SK-N-SH (cell line): Measurements from ENCODE around the gene DUSP1. TPM values are rescaled to one million over a fixed set of nuclear protein-coding genes. Genes with fewer than 3 reads are reported as not detected.

Experiments used
- CTCF ChIA-PET: fragments of 300-600, 350-600 bp; formaldehyde crosslinking; extraction: SDS; loops from one replicate; lab custom pipeline; 2021; lab: Yijun Ruan, JAX
- POLR2A ChIA-PET: fragments of 350-600 bp; sonication (Branson Sonifier 250); formaldehyde crosslinking; extraction: SDS; loops from one replicate; lab custom pipeline; 2020; ENCODE audit warnings: antibody characterized with exemption, inconsistent platforms; lab: Yijun Ruan, JAX
- DNase-seq: peaks from one replicate; pipeline ENCODE4 v3.0.0; 2012
- H2AFZ ChIP-seq: fragments of 200-600 bp; sonication (generic); 2 replicates; pipeline ENCODE4 v1.8.1; 2016; ENCODE audit warnings: antibody characterized with exemption, mild to moderate bottlenecking, low read depth
- H3F3A ChIP-seq: fragments of 200-600 bp; sonication (generic); replicated peaks from 2 replicates; pipeline ENCODE3; 2016; ENCODE audit warnings: antibody characterized with exemption, mild to moderate bottlenecking; ENCODE audit not compliant: insufficient read depth
- H3K27ac ChIP-seq, 2 experiments: fragments of 200-500 bp in 1 of 2; fragments of 200-600 bp in 1 of 2; sonication (Bioruptor generic) in 1 of 2; sonication (generic), shearing (Covaris generic) in 1 of 2; 2 replicates each; pipeline versions ENCODE4 v1.5.1 to v1.6.1; 2014 to 2016; ENCODE audit warnings: low read depth in 2 of 2, inconsistent platforms in 1 of 2, low read length in 1 of 2, mild to moderate bottlenecking in 1 of 2, mixed read lengths in 1 of 2
- H3K27me3 ChIP-seq: fragments of 200-600 bp; sonication (generic), shearing (Covaris generic); 2 replicates; pipeline ENCODE4 v1.6.1; 2016; ENCODE audit warnings: mixed run types; ENCODE audit not compliant: insufficient read depth
- H3K36me3 ChIP-seq, 2 experiments: fragments of 200-500 bp in 1 of 2; fragments of 200-600 bp in 1 of 2; sonication (Bioruptor generic) in 1 of 2; sonication (generic) in 1 of 2; replicated peaks in 1 of 2; 2 replicates each; pipeline versions ENCODE3 to v1.5.1; 2014 to 2016; ENCODE audit warnings: low read length in 1 of 2, mild to moderate bottlenecking in 1 of 2; ENCODE audit not compliant: insufficient read depth in 2 of 2, control insufficient read depth in 1 of 2
- H3K4me1 ChIP-seq, 2 experiments: fragments of 200-500 bp in 1 of 2; fragments of 200-600 bp in 1 of 2; sonication (Bioruptor generic) in 1 of 2; sonication (generic), shearing (Covaris generic) in 1 of 2; 2 replicates each; pipeline versions ENCODE4 v1.5.1 to v1.6.1; 2014 to 2016; ENCODE audit warnings: low read depth in 1 of 2, low read length in 1 of 2, mixed run types in 1 of 2; ENCODE audit not compliant: insufficient read depth in 2 of 2, control insufficient read depth in 1 of 2
- H3K4me2 ChIP-seq: fragments of 200-600 bp; sonication (generic), shearing (Covaris generic); 2 replicates; pipeline ENCODE4 v1.6.1; 2017; ENCODE audit warnings: mixed run types
- H3K4me3 ChIP-seq, 2 experiments: fragments of 200-500 bp in 1 of 2; fragments of 200-600 bp in 1 of 2; sonication (Bioruptor generic) in 1 of 2; sonication (generic), shearing (Covaris generic) in 1 of 2; 2 replicates each; pipeline versions ENCODE4 v1.5.1 to v1.8.1; 2014 to 2016; ENCODE audit warnings: low read depth in 2 of 2, inconsistent platforms in 1 of 2, low read length in 1 of 2, mild to moderate bottlenecking in 1 of 2, mixed read lengths in 1 of 2, moderate library complexity in 1 of 2
- H3K79me2 ChIP-seq: fragments of 200-600 bp; sonication (generic); 2 replicates; pipeline ENCODE4 v1.8.1; 2017; ENCODE audit warnings: mild to moderate bottlenecking; ENCODE audit not compliant: insufficient read depth
- H3K9ac ChIP-seq: fragments of 200-600 bp; sonication (generic); 2 replicates; pipeline ENCODE4 v1.6.1; 2017; ENCODE audit warnings: mixed run types
- H3K9me2 ChIP-seq: fragments of 200-600 bp; sonication (generic); 2 replicates; pipeline ENCODE4 v1.6.1; 2017; ENCODE audit warnings: mixed run types
- H3K9me3 ChIP-seq: fragments of 200-600 bp; sonication (generic); 2 replicates; pipeline ENCODE4 v1.6.1; 2017; ENCODE audit warnings: mixed run types, mild to moderate bottlenecking, moderate library complexity
- H4K20me1 ChIP-seq: fragments of 200-600 bp; sonication (generic); 2 replicates; pipeline ENCODE4 v1.6.1; 2017; ENCODE audit warnings: mild to moderate bottlenecking, mixed run types; ENCODE audit not compliant: insufficient read depth
- CHD2 ChIP-seq: fragments of 150-350 bp; IDR thresholded peaks from 2 replicates; pipeline ENCODE4 v1.6.1; 2018; ENCODE audit warnings: low read length; ENCODE audit not compliant: partially characterized antibody
- ELF1 ChIP-seq: IDR thresholded peaks from 2 replicates; pipeline ENCODE4 v1.4.0; 2012
- EZH2phosphoT487 ChIP-seq: fragments of 200-600 bp; sonication (generic); IDR thresholded peaks from 2 replicates; pipeline ENCODE4 v1.6.1; 2017; ENCODE audit warnings: low read depth, mixed run types, mild to moderate bottlenecking, antibody characterized with exemption, moderate library complexity, borderline replicate concordance
- FOSL2 ChIP-seq: IDR thresholded peaks from 2 replicates; pipeline ENCODE4 v1.4.0; 2012; ENCODE audit warnings: low read depth, mild to moderate bottlenecking, moderate library complexity, borderline replicate concordance
- FOXJ3 ChIP-seq: sonication (generic); formaldehyde crosslinking; IDR thresholded peaks from 2 replicates; pipeline ENCODE4 v1.5.1; 2020; ENCODE audit warnings: mild to moderate bottlenecking, missing genetic modification reagents
- GABPA ChIP-seq: IDR thresholded peaks from 2 replicates; pipeline ENCODE4 v1.4.0; 2012; ENCODE audit warnings: low read depth, mild to moderate bottlenecking
- JUND ChIP-seq: IDR thresholded peaks from 2 replicates; pipeline ENCODE4 v1.4.0; 2012
- MEF2A ChIP-seq: IDR thresholded peaks from 2 replicates; pipeline ENCODE4 v1.4.0; 2012; ENCODE audit warnings: low read depth, borderline replicate concordance
- MXI1 ChIP-seq: IDR thresholded peaks from 2 replicates; pipeline ENCODE4 v1.6.1; 2012; ENCODE audit warnings: mild to moderate bottlenecking, low read depth, low read length, improper control_type of control experiment
- NRF1 ChIP-seq: IDR thresholded peaks from 2 replicates; pipeline ENCODE4 v1.6.1; 2012; ENCODE audit warnings: low read depth, mild to moderate bottlenecking, low read length
- PBX3 ChIP-seq: IDR thresholded peaks from 2 replicates; pipeline ENCODE4; 2012
- POLR2AphosphoS5 ChIP-seq: IDR thresholded peaks from 2 replicates; pipeline ENCODE4 v1.6.1; 2012; ENCODE audit warnings: low read depth, low read length
- RAD21 ChIP-seq: IDR thresholded peaks from 2 replicates; pipeline ENCODE4 v1.6.1; 2012; ENCODE audit warnings: mild to moderate bottlenecking, low read length
- REST ChIP-seq: IDR thresholded peaks from 2 replicates; pipeline ENCODE4 v1.6.1; 2012; ENCODE audit warnings: mild to moderate bottlenecking, low read depth, low read length, moderate library complexity
- RXRA ChIP-seq: IDR thresholded peaks from 2 replicates; pipeline ENCODE4 v1.4.0; 2012; ENCODE audit warnings: low read depth, mild to moderate bottlenecking, borderline replicate concordance
- SIN3A ChIP-seq: IDR thresholded peaks from 2 replicates; pipeline ENCODE4 v1.6.1; 2012; ENCODE audit warnings: low read depth, mild to moderate bottlenecking, low read length, moderate library complexity, borderline replicate concordance
- SMC3 ChIP-seq: IDR thresholded peaks from 2 replicates; pipeline ENCODE4 v1.6.1; 2012; ENCODE audit warnings: low read depth, low read length, improper control_type of control experiment
- TAF1 ChIP-seq: IDR thresholded peaks from 2 replicates; pipeline ENCODE4 v1.6.1; 2012; ENCODE audit warnings: low read depth, mild to moderate bottlenecking, low read length, moderate library complexity, borderline replicate concordance
- TCF12 ChIP-seq: IDR thresholded peaks from 2 replicates; pipeline ENCODE4 v1.4.0; 2012
- TEAD4 ChIP-seq: IDR thresholded peaks from 2 replicates; pipeline ENCODE4 v1.4.0; 2012; ENCODE audit warnings: mild to moderate bottlenecking, borderline replicate concordance; ENCODE audit not compliant: insufficient read depth
- USF1 ChIP-seq: IDR thresholded peaks from 2 replicates; pipeline ENCODE4 v1.4.0; 2012; ENCODE audit warnings: low read depth, borderline replicate concordance
- YY1 ChIP-seq: IDR thresholded peaks from 2 replicates; pipeline ENCODE4 v1.4.0; 2012; ENCODE audit warnings: low read depth, mild to moderate bottlenecking
- WGBS: methylation state at CpG from one replicate; pipeline ENCODE4 v1.1.6; 2017; ENCODE audit warnings: low lambda C conversion rate; 5-methylcytosine and 5-hydroxymethylcytosine counted together
- polyA plus RNA-seq, 3 experiments: library from polyadenylated mRNA; depleted of rRNA; stranded (reverse); fragments of >200 nt; gene quantifications; 2 replicates each; pipeline ENCODE4 v1.2.3, GENCODE V29; 2012
- TF ChIP-seq, protein P1 (sequence below): fragments of 150-350 bp; IDR thresholded peaks from 2 replicates; pipeline ENCODE4 v1.6.1; 2016; ENCODE audit warnings: mild to moderate bottlenecking, low read depth, low read length
- TF ChIP-seq, protein P2 (sequence below): IDR thresholded peaks from 2 replicates; pipeline ENCODE4 v1.4.0; 2012; ENCODE audit warnings: low read depth
- TF ChIP-seq, protein P3 (sequence below): IDR thresholded peaks from 2 replicates; pipeline ENCODE4 v1.4.0; 2012; ENCODE audit warnings: low read depth, borderline replicate concordance

Gene DUSP1
- polyA plus RNA-seq, 1 of the 3 experiments (the other 2 are of a cell fraction), result 455 TPM

GRCh38 chr5:172740428-172741205 is 30.4 kb downstream of the DUSP1 start:
- DNase-seq, result no peak
- Histone ChIP-seq H4K20me1 (no peaks in the 10 kb centered on the region), H3F3A (peaks cover 5% of the 10 kb centered on the region), H3K79me2 (no peaks in the 10 kb centered on the region), H3K9me2 (no peaks in the 10 kb centered on the region), H2AFZ (no peak overlapping the region), H3K4me3 (no peak overlapping the region), H3K27me3 (no peaks in the 10 kb centered on the region), H3K4me1 (peaks cover 0 to 8% of the 10 kb centered on the region in 2 experiments; a peak in 3 of 4 replicates), H3K4me2 (peak overlapping the region; percentile 63; the same call in 1 of the 2 replicates), H3K27ac (peak overlapping the region in 1 of 2 experiments; percentile 90; a peak in 2 of 4 replicates), H3K9me3 (no peaks in the 10 kb centered on the region), H3K9ac (peak overlapping the region; percentile 57), H3K36me3 (no peaks in the 10 kb centered on the region)
- CTCF ChIA-PET, result interaction anchor here (0.6 to 1.6 kb wide), 3 partner anchors 26 to 192 kb away, joined by 3 to 5 read pairs (median 5); no protein-coding TSS in a partner anchor
- POLR2A ChIA-PET, result no interaction called here
- WGBS, result 58% methylated on average over 11 of the region's 15 CpGs
- TF ChIP-seq MEF2A (no peak), TAF1 (no peak), MXI1 (no peak), JUND (peak; percentile 58), YY1 (no peak), TCF12 (peak; percentile 79), FOXJ3 (CRISPR knock-in tag) (no peak), EZH2phosphoT487 (no peak), REST (no peak), RXRA (no peak), NRF1 (no peak), PBX3 (peak; percentile 74), TEAD4 (0 out of 2 replicates have a peak, but pooled peaks have one; percentile 43), POLR2AphosphoS5 (no peak), ELF1 (no peak), RAD21 (no peak), SMC3 (no peak), CHD2 (no peak), GABPA (no peak), USF1 (no peak), SIN3A (peak; percentile 81; the same call in 1 of the 2 replicates), FOSL2 (peak; percentile 70; the same call in 1 of the 2 replicates)
- TF ChIP-seq, protein P1, sequence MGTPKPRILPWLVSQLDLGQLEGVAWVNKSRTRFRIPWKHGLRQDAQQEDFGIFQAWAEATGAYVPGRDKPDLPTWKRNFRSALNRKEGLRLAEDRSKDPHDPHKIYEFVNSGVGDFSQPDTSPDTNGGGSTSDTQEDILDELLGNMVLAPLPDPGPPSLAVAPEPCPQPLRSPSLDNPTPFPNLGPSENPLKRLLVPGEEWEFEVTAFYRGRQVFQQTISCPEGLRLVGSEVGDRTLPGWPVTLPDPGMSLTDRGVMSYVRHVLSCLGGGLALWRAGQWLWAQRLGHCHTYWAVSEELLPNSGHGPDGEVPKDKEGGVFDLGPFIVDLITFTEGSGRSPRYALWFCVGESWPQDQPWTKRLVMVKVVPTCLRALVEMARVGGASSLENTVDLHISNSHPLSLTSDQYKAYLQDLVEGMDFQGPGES, result no peak
- TF ChIP-seq, protein P2, sequence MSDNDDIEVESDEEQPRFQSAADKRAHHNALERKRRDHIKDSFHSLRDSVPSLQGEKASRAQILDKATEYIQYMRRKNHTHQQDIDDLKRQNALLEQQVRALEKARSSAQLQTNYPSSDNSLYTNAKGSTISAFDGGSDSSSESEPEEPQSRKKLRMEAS, result peak; percentile 50; the same call in 1 of the 2 replicates
- TF ChIP-seq, protein P3, sequence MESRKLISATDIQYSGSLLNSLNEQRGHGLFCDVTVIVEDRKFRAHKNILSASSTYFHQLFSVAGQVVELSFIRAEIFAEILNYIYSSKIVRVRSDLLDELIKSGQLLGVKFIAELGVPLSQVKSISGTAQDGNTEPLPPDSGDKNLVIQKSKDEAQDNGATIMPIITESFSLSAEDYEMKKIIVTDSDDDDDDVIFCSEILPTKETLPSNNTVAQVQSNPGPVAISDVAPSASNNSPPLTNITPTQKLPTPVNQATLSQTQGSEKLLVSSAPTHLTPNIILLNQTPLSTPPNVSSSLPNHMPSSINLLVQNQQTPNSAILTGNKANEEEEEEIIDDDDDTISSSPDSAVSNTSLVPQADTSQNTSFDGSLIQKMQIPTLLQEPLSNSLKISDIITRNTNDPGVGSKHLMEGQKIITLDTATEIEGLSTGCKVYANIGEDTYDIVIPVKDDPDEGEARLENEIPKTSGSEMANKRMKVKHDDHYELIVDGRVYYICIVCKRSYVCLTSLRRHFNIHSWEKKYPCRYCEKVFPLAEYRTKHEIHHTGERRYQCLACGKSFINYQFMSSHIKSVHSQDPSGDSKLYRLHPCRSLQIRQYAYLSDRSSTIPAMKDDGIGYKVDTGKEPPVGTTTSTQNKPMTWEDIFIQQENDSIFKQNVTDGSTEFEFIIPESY, result no peak
